Measurements from ENCODE around the gene HSPA1L.
"Not testable (repeated sequence)": the region's sequence is repeated elsewhere in the genome, so short reads cannot be mapped to it uniquely, and the experiment has no call there.

The HSPA1L gene

GRCh38 chr6:31813465-31813849 lies 1.6 kb downstream of the HSPA1L start:
- TF ChIP-seq CTCF (conservative IDR thresholded peaks at IDR 0.05) (no peak), ZFX (IDR thresholded peaks at IDR 0.05) (no peak)
- H3K27ac ChIP-seq = no peak overlapping the region

- TF ChIP-seq ZFX (IDR thresholded peaks at IDR 0.05) (no peak), CTCF (conservative IDR thresholded peaks at IDR 0.05) (no peak)
- H3K27ac ChIP-seq = no peak overlapping the region
Observed at GRCh38 chr6:31811645-31812044, 3.4 kb downstream of the HSPA1L start.

GRCh38 chr6:31808599-31808998 lies 6.5 kb downstream of the HSPA1L start:
- not testable (repeated sequence) for H3K27ac ChIP-seq

- TF ChIP-seq CTCF (conservative IDR thresholded peaks at IDR 0.05) (no peak), ZFX (IDR thresholded peaks at IDR 0.05) (peak; percentile 21; the same call in 1 of the 2 replicates)
- H3K27ac ChIP-seq = peak within 1 kb of the TSS; percentile 89
Observed at GRCh38 chr6:31806470-31807272, 8.4 kb downstream of the HSPA1L start, which contains the start of gene LSM2. TSS of gene LSM2 (minus strand) at chr6:31806966. CDS start at chr6:31806757, 209 bp downstream.

- H3K27ac ChIP-seq = peak overlapping the region; percentile 89
- TF ChIP-seq ZFX (IDR thresholded peaks at IDR 0.05) (no peak), CTCF (conservative IDR thresholded peaks at IDR 0.05) (no peak)
Observed at GRCh38 chr6:31805939-31806469, 9.1 kb downstream of the HSPA1L start.

GRCh38 chr6:31801031-31801927 lies 13.8 kb downstream of the HSPA1L start:
- not testable (repeated sequence) for H3K27ac ChIP-seq

- no peak for TF ChIP-seq CTCF (conservative IDR thresholded peaks at IDR 0.05)
- no peak for TF ChIP-seq ZFX (IDR thresholded peaks at IDR 0.05)
Observed at GRCh38 chr6:31799781-31800180, 15.3 kb downstream of the HSPA1L start.

GRCh38 chr6:31797588-31797987 lies 17.5 kb downstream of the HSPA1L start:
- H3K27ac ChIP-seq = no peak overlapping the region
- TF ChIP-seq ZFX (IDR thresholded peaks at IDR 0.05) (no peak), CTCF (conservative IDR thresholded peaks at IDR 0.05) (no peak)

More at GRCh38 chr6:31799781-31800180, 15.3 kb downstream of the HSPA1L start:
- H3K27ac ChIP-seq = no peak overlapping the region
